Glutamatergic neuron (in vitro differentiated cells): ENCODE results near the gene AADAC. TPM values are rescaled to one million over a fixed set of nuclear protein-coding genes. Genes with fewer than 3 reads are reported as not detected.

ENCODE experiments used
- DNase-seq: peaks from one replicate; pipeline ENCODE4 v3.0.0; 2022
- H3K27ac Mint-ChIP-seq: one replicate; pipeline ENCODE4 v1.8.0; 2020; ENCODE audit warnings: mild to moderate bottlenecking, mixed read lengths, inconsistent platforms; ENCODE audit not compliant: unreplicated experiment
- H3K27me3 Mint-ChIP-seq: one replicate; pipeline ENCODE4 v1.8.0; 2020; ENCODE audit warnings: mild to moderate bottlenecking, moderate library complexity, mixed read lengths, inconsistent platforms; ENCODE audit not compliant: unreplicated experiment
- H3K36me3 Mint-ChIP-seq: one replicate; pipeline ENCODE4 v1.8.0; 2020; ENCODE audit warnings: mild to moderate bottlenecking, mixed read lengths, inconsistent platforms; ENCODE audit not compliant: unreplicated experiment
- H3K4me1 Mint-ChIP-seq: one replicate; pipeline ENCODE4 v1.8.0; 2020; ENCODE audit warnings: mild to moderate bottlenecking, low read depth, mixed read lengths, inconsistent platforms; ENCODE audit not compliant: unreplicated experiment
- H3K4me3 Mint-ChIP-seq: one replicate; pipeline ENCODE4 v1.8.0; 2020; ENCODE audit warnings: mild to moderate bottlenecking, mixed read lengths, inconsistent platforms; ENCODE audit not compliant: unreplicated experiment
- H3K9me3 Mint-ChIP-seq: one replicate; pipeline ENCODE4 v1.8.0; 2020; ENCODE audit warnings: mild to moderate bottlenecking, moderate library complexity, mixed read lengths, inconsistent platforms; ENCODE audit not compliant: unreplicated experiment
- total RNA-seq: library from RNA; stranded (reverse); fragmentation: NEBNext Ultra II Directional; extraction: Animal tissue kit (Norgen Biotek cat#: 25700); gene quantifications from one replicate; pipeline ENCODE4 v1.2.1, GENCODE V29; 2021; ENCODE audit not compliant: unreplicated experiment
- TF ChIP-seq, protein P1 (sequence below): fragments of 200-600 bp; sonication (generic); IDR thresholded peaks from one replicate; pipeline ENCODE4 v1.5.0; 2021; ENCODE audit not compliant: partially characterized antibody, unreplicated experiment

The AADAC gene
- total RNA-seq, 1 donor from 2014 or later = not detected

DNA sequence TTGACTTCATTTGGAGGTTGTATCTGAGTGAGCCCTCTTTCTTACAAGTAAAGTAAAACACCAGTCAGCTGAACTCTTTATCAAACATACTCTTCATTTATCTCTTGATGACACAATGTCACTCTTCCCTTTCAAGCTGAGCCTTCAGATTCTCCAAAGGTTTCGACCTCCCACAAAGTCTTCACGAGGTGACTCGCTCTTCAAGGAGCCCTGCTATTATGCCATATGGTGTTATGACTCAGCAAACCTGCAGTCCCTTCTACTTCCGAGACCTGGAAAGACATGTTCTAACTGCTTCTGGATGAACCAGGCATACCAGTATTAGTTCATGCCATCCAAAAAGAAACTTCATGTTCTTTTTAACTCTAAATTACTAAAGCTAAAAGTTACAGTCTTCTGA is 23.1 kb downstream of the AADAC start:
- Mint-ChIP-seq H3K4me1 (peaks cover 7% of the 10 kb centered on the region), H3K36me3 (no peaks in the 10 kb centered on the region), H3K27ac (no peak overlapping the region), H3K4me3 (no peak overlapping the region), H3K9me3 (peaks cover 1% of the 10 kb centered on the region), H3K27me3 (no peaks in the 10 kb centered on the region)
- TF ChIP-seq, protein P1, sequence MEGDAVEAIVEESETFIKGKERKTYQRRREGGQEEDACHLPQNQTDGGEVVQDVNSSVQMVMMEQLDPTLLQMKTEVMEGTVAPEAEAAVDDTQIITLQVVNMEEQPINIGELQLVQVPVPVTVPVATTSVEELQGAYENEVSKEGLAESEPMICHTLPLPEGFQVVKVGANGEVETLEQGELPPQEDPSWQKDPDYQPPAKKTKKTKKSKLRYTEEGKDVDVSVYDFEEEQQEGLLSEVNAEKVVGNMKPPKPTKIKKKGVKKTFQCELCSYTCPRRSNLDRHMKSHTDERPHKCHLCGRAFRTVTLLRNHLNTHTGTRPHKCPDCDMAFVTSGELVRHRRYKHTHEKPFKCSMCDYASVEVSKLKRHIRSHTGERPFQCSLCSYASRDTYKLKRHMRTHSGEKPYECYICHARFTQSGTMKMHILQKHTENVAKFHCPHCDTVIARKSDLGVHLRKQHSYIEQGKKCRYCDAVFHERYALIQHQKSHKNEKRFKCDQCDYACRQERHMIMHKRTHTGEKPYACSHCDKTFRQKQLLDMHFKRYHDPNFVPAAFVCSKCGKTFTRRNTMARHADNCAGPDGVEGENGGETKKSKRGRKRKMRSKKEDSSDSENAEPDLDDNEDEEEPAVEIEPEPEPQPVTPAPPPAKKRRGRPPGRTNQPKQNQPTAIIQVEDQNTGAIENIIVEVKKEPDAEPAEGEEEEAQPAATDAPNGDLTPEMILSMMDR = no peak
- no peak for DNase-seq

DNA sequence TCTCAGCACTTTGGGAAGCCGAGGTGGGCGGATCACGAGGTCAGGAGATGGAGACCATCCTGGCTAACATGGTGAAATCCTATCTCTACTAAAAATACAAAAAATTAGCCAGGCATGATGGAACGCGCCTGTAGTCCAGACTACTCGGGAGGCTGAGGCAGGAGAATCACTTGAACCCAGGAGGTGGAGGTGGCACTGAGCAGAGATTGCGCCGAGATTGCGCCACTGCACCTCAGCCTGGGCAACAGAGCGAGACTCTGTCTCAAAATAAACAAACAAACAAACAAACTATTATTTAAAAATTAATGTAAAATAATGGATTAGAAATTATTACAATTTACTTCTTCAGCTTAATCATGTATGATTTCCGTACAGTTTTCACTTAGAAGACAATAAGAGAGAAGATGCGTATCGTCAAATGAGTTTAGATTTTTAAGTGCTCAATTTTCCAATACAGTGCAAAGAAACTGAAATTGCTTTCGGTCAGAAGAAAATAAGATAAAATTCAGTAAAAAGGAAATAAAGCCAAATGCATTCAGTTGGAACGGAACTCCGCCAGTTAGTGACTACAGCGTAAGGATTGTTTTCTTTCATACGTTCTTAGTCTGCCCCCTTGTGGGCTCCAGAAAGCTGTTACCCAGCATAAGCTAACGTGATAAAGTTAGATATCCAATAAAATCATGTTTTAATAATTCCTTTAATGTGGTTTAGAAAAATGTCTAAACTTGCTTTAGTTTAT is 24.8 kb downstream of the AADAC start:
- Mint-ChIP-seq H3K9me3 (peaks cover 1% of the 10 kb centered on the region), H3K4me1 (peaks cover 10% of the 10 kb centered on the region), H3K27ac (no peak overlapping the region), H3K27me3 (no peaks in the 10 kb centered on the region), H3K36me3 (no peaks in the 10 kb centered on the region), H3K4me3 (no peak overlapping the region)
- TF ChIP-seq, protein P1 = peak; percentile 79
- peak; percentile 20 for DNase-seq

DNA sequence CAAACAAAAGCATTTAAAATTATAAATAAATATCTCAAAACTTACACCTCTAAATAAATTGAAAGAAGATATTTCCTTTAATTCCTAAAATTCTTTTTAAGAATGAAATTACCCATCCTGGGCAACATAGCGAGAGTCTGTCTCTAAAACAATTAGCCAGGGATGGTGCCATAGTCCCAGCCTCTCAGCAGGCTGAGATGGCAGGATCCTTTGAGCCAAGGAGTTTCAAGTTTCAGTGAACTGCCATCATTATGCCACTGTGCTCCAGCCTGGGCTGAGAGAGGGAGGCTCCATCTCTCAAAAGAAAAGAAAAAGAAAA is 25.4 kb downstream of the AADAC start:
- Mint-ChIP-seq H3K27me3 (no peaks in the 10 kb centered on the region), H3K4me3 (no peak overlapping the region), H3K27ac (no peak overlapping the region), H3K36me3 (no peaks in the 10 kb centered on the region), H3K4me1 (peaks cover 15% of the 10 kb centered on the region), H3K9me3 (peaks cover 1% of the 10 kb centered on the region)
- no peak for DNase-seq
- TF ChIP-seq, protein P1 = peak; percentile 16

DNA sequence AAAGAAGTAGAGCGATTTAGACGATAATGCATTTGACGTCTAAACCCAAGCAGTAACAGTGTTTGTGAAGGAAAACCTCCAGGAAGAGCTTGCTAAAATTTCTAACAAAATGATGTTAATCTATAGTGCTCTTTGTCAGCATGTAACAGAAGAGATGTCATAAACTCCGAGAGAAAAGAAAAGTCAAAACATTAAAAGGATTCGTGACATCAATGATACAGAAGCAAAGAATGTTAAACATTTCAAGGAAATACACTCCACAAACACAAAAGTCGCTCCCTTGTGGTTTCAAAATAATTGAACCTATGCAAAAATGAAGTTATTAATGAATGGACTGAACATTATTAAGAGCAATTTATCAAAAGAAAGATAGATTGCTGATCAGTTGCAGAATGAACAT is 27.9 kb downstream of the AADAC start:
- no peak for DNase-seq
- peaks cover 1% of the 10 kb centered on the region for H3K9me3 Mint-ChIP-seq
- peaks cover 17% of the 10 kb centered on the region for H3K4me1 Mint-ChIP-seq
- no peaks in the 10 kb centered on the region for H3K27me3 Mint-ChIP-seq
- no peak overlapping the region for H3K4me3 Mint-ChIP-seq
- TF ChIP-seq, protein P1 = no peak
- no peak overlapping the region for H3K27ac Mint-ChIP-seq
- no peaks in the 10 kb centered on the region for H3K36me3 Mint-ChIP-seq

DNA sequence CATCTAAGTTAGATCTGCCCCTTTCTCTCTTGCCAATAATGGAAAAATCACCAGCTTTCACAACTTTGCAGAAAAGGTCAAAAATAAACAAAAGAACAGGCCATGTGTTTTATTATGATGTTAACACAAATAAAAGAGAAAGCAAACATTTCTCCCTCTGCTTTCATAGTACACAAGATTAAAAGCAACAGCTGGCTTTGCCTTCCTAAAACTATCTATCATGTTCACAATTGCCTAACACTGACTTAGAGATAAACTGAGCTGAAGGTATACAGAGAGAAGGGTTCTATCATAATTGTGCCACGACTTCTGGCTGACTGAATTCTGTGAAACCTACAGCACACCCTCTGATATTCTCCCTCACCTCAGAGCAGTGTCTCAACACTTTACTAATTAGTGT is 29.4 kb downstream of the AADAC start:
- Mint-ChIP-seq H3K9me3 (no peaks in the 10 kb centered on the region), H3K36me3 (no peaks in the 10 kb centered on the region)

More for the DNA sequence above, 29.4 kb downstream of the AADAC start:
- no peak overlapping the region for H3K4me3 Mint-ChIP-seq
- no peak for DNase-seq
- TF ChIP-seq, protein P1 = no peak
- no peaks in the 10 kb centered on the region for H3K27me3 Mint-ChIP-seq
- H3K27ac Mint-ChIP-seq = no peak overlapping the region
- peaks cover 10% of the 10 kb centered on the region for H3K4me1 Mint-ChIP-seq
